Stimulated activated naive CD4-positive, alpha-beta T cell (primary cell): Measurements from ENCODE around the gene HESX1.

Experiments
- DNase-seq, 6 experiments: peaks; one replicate each; lab custom pipeline; 2025; lab: John Stamatoyannopoulos, UW

Gene HESX1

DNA sequence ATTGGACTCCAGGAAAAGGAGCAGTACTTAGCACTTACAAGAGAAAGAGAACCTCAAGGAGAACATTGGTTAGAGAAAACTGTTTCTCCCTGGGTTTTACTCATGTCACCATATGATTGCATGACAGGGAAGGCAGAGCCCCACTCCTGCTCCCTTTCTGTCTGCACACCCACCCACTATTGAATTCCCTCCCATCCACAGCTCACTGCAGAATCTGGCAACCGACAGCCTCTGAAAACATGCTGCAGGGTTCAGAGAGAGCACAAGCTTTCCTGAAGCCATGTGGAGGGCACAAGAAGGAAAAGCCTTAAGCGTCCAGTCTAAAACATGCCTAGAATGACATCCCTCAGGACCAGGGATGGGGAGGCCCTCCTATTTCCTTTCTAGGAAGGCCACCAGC lies 31.6 kb downstream of the HESX1 start:
- no peak for DNase-seq

GRCh38 chr3:57166660-57167059 lies 33.1 kb downstream of the HESX1 start:
- DNase-seq, result no peak

DNA sequence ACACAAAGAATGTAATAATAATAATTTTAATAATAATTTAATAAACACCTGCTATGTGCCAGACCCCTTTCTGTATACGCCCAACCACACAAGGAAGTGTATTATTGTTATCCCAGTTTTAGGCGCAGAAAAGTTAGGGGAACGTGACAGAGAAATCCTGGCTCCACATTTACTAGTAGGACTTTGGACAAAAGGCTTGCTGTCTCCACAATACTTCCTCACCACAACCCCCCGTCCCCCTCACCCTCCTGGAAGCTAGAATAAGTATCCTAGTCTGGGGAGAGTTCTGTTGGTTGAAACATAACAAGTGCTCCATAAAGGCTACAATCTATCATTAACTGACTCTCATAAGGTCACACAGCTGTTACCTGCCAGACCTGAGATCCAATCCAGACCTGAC lies 34.1 kb downstream of the HESX1 start:
- DNase-seq, result no peak

- DNase-seq, result peak in 3 of 6 experiments; percentile 5 to 33 (median 17)
Measured at GRCh38 chr3:57164657-57165573, 34.9 kb downstream of the HESX1 start, which contains the start of gene IL17RD. Gene IL17RD, minus strand, starts transcription at chr3:57165353. Its CDS starts 67 bp downstream, at chr3:57165286.

DNA sequence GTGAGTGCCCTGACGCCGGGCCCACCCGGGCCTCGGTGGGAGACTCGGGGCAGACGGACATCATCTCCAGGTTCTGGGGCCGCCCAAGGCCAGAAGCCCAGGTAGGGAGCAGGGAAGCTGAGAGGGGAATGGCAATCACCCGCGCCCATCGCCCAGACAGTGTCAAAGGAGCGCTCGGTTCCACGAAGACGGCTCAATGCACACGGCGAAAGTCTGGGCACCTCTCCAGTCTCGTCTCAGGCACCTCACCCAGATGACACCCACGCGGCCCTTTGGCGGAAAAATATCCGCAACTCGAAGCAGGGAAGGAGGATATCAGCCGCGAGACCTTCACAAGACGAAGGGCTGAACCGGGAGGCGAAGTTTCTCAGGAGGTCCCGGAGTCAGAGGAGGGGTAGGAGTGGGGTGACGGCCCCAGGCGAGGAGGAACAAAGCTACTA lies 35.5 kb downstream of the HESX1 start:
- peak in 1 of 6 experiments; percentile 12 for DNase-seq

DNA sequence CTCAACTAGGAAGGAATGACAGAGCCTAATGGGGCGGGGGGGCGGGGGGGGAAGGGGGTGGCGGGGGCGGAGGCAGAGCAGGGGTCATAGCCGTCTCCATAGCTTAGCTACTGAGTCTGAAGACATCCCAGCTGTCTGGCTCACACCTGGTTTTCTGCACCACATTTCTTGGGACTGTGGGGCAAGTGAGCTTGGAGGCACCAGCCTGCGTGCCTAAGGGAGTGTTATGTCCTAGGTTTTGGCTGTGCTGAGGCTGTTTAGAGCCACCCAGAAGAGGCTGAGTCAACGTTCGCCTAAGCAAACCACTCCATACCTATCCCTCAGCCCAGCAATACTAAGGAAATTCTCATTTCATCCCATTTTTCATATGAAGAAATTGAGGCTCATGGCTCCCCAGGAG lies 36.0 kb downstream of the HESX1 start:
- no peak for DNase-seq

GRCh38 chr3:57161915-57162314 lies 37.9 kb downstream of the HESX1 start:
- no peak for DNase-seq

GRCh38 chr3:57160765-57161538 lies 38.8 kb downstream of the HESX1 start:
- DNase-seq, result no peak

DNA sequence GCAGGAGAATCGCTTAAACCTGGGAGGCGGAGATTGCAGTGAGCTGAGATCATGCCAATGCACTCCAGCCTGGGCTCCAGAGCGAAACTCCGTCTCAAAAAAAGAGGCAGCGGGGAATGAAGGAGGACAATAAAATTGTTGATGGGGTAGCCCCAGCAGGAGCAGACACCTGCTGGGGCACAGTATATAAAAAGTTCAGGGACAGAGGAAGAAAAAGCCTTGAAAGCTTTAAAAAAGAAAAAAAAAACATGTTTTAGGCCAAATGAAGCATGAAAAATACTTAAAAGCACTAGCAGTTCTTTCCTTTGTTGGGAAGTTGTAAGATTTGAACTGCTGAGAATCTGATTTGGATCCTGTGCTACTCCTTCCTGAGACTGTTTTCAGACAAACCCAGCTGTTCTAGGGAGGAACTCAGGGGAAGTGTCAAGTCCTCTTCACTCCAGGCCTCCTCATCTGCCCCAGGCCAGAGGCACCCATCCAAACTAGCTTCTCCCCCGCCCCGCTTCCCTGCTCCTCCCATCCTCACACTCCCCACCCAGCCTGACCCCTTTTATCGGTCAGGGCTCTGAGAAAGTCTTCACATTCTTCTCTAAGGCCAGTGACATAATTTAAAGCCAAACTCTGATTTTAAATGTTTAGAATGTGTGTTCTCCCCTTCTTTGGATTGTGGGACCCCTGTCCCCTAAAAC lies 39.6 kb downstream of the HESX1 start:
- no peak for DNase-seq

DNA sequence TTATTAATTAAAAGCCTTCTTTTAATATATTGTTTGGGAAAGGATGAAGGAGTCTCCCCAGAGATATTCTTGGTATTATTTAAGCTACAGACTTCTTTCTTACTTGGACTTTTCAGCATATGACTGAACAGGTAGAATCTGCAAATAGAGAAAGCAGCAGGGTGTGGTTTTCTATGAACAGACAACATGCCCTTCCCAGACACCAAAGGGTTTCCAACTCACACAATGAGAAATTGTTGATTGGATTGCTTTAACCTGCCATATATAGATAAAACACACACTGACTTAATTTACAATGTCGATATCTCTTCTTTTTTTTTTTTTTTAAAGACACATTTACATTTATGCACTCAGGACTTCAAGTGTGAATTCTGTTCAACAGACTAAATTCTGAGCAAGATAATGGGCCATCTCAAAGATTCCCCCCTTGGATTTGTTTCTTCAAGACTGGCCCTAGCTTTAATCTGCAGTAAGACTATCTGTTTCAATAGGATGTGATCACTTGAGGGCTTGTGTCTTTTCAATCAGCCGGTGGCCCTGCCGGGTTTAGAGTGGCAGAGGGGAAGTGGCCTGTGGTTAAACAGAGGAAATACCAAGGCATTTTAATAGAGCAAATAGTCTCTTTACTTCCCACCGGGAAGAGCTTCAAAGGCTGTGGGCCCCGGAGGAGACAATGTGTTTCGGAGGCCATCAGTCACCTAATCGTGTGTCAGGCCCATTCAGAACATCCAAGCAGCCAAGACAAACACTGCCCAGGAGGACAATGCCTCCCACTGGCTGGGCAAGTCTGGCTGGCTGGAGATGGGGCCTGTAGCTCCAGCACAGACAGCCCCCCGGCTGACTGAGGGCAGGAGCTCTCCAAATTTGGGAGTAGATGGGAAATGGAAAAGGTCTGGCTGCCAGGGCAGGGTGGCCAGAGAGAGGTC lies 40.7 kb downstream of the HESX1 start:
- no peak for DNase-seq

GRCh38 chr3:57158325-57158724 lies 41.5 kb downstream of the HESX1 start:
- DNase-seq, result no peak

DNA sequence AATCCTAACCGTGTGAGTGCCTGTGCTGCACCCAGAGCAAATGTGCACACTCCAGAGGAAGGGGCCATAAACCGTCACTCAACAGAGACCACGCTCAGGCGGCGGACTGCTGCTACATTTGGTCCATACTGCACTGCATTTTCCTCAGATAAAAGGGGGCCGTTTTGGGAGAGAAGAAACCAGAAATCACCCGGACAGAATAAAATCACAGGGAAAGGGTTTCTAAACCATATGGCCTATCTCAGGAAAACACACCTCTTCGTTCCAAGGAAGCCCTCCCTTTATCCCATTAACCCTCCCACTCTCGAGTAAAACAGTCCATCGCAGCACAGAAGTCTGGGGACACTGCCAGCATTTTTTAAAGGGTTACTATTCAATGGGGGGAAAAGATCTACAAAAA lies 42.2 kb downstream of the HESX1 start:
- DNase-seq, result no peak

- no peak for DNase-seq
Measured at GRCh38 chr3:57155310-57155643, 44.5 kb downstream of the HESX1 start.

GRCh38 chr3:57154470-57155309 lies 45.1 kb downstream of the HESX1 start:
- DNase-seq, result no peak

DNA sequence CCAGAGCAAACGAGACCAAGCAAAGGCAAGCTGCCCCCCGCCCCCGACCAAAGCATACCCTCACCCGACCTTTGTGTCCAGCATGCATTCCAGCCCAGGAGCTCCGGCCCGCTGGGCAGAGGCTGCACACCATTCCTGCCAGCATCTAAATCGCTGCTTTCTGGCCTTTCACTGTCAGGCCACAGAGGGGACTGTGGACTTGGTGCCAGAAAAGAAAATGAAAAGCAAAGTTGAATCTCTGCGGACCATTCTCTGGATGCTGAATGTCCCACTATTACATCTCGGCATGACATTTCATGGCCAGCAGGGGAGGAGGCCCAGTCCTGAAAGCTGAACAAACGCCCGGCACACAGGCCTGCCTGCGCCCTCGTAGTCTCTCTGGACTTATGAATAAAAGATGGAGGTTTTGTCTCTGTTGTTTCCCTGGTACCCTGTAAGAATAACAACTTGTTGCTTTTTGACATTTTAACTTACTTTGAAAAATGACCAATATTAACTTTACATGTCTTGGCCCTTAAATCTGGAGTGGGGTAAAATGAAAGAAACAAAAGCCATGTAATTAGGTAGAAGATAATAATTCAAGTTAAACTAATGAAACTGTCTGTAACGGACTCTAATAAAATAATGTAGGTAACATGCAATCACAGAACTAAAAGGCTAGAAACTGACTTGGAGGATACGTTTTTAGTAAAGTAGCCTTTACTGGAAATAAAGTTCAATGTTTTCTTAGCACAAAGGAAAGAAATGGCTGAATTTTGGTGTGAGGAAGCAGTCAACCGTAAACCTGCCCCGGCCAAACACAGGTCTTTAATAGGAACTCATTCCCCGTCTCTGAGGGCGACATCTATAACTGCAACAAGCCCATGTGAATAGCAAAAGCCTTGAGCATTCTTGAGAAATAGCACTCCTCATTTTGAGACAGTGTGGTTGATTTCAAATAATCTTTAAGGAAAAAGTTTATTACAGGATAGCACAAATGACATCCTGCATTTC lies 47.3 kb downstream of the HESX1 start:
- no peak for DNase-seq

- no peak for DNase-seq
Measured at GRCh38 chr3:57151749-57152148, 48.0 kb downstream of the HESX1 start.

DNA sequence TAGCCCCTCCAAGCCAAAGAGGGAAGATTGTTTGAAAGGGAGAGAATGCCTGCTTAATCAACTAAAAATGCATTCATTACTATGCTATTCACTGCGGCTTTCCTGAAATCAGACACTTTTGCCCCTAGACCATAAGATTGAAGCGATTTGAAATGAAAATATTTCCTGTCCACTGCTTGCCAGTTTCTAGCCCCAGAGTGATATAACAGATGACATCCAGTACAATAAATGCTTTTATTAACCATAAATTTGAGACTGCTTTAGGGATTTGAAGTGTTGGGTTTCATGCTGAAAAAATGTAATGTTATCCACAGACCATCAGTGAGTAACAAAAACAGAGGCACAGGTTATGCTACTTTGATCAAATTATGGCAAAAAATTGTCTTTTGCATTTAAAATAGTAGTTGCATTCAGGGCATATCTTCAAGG lies 48.7 kb downstream of the HESX1 start:
- DNase-seq, result no peak

GRCh38 chr3:57150113-57150581 lies 49.6 kb downstream of the HESX1 start:
- DNase-seq, result no peak
